T-helper 22 cell (primary cell): Measurements from ENCODE around the gene HOXA13.

Experiments used
- DNase-seq: peaks from one replicate; pipeline ENCODE4 v3.0.0-alpha.2; 2020; ENCODE audit warnings: low read depth

The HOXA13 gene

DNA sequence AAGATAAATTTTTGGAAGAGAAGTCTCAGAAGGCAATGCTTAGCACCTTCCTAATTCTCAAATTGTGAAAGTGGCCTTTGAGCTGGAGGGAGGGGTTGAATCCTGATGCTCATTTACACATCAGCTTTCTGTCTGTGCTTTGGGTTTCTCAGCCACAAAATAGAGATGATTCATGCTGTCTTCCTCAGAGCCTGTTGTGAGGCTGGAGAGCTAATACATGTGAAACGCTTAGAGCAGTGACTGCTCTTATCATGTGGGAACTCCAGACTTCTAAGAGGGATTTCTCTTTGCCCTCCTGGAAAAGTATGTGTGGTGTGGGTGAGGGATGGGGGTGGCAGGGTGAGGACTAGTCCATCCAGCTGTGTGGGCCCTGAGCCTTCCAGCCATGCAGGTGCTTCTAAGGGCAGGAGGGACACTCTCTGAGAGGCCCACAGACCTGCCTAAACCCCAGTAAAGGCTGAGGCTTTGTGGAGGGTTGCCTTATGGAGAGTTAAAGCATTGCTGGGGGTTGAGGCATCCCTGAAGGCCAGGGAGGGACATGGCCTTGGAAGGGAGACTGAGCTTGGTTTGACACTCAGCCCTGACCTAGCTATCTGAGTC is 37.9 kb upstream of the HOXA13 start:
- DNase-seq = no peak

DNA sequence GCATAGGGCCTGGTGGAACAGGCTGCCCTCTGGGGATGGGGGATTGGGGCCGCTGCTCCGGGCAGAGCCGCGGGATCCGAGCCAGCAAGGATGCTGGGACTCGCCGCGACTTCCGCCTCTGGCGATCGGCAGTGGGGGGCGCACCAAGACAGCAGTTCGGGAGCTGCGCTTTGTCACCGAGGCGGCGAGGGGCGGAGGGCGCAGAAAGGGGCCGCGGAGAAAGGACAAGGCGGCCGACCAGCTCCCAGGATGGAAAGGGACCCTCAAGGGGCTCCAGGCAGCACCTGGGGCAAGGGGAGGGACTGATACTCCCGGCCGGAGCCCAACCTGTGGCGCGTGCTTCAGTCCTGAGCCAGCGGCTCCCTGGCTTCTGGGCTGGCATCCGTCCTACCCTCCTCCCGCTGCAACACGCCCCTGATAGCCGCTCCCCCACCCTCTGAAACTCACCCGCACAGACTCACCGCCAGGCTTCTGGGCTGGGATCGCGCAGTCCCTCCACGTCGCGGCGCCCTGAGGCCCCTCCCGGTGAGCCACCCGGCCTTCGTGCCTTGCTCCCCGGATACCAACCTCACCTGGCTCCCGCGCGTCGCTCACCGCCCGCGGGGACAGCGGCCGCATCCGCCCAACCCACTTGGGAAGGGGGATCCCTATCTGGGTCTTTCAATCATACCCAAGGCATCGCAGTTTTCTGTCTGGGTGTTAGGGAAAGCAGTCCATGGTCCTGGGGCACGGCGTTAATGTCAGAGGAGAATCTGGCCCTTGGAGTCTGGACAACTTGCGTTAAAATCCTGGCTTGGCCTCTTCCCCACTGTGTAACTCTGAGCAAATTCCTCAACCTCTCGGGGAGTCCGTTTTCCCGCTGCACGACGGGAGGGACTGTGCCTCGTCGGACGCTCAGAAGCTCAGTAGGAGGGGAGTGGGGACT is 35.8 kb upstream of the HOXA13 start:
- no peak for DNase-seq

DNA sequence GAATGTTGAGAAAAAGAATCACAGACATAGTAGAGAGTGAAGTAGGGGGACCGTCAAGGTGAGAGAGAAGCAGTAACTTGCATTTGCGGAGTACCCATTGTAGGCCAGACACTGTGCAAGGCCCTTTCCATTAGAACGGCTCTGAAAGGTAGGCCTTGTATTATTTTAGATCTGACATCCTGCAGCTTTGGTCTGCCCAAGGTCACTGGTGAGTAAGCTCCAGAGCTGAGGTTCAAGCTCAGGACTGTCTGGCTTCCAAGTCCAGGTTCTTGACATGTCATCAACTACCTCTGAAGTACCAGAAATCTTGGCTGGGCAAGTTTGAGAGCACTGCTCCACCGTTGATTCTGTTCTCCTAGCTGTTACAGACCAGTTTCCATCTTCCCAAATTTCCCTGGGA is 29.6 kb upstream of the HOXA13 start:
- no peak for DNase-seq

DNA sequence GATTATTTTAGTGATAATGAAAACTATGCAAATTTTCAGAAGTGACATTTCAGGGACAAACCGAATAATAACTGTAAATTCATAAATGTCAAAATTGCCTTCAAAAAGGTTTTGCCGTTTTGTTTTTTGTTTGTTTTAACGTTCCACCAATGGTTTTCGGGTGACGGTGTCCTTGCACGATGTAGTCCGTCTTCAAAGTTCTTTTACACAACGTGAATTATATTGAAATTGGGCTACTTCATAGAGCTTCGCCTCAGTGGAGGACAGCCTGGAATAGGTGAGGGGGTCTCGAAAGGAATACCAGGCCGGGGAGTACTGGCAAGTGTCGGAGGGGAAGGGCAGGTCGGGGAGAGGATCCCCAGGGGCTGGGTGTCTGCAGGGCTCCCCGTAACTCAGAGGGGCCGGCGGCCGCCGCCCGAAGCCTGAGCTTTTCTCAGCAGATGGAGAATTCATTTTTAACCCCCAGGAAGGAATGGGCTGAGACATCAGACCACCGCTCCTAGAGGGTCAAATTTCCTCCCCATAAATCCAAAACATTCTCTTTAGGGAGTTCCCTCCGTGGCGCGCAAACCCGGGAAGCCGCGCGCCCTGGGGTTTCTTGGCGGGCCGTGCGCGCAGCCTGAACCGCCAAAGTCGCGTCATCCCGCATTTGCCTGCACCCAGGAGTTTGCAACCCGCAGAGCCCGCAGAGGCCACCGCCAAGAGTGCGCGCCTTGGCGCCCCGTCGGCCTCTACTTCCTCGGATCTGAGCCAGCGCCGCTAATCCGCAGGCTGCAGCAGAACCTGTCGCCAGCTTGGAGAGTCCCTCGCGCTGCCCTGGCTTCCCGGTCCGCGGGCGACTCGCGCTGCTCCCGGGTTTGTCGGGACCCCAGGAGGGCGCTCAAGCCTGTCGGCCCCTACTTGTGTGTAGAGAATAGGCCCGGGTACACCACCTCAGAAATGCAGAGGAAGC is 25.4 kb upstream of the HOXA13 start:
- no peak for DNase-seq

DNA sequence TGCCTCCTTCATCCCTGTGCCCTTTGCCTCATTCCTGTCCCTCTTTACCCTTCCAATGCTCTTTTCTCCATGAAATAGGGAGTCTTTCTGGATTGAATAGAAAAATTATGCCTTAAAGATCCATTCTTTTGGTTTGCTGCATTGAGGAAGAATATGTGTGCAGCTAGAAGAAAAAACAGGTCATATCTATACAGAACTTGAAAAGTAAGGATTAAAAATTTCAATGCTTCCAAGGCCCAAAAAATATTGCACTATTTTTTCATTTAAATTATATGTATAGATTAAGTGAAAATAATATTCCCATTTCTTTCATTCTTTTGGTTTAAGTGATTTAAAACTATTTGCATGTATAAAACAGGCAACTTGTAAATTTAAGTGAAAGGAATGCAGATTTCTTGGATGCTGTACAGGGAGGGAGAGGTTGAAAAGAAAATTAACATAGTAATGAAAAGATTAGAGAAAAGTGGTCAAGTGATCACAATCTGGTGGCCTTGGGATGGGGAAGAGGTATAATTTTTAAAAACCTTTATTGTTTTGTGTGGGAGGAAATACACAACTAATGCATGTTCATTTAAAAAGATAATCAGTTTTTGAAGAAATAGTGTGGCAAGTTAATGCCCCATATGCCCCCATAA is 24.2 kb upstream of the HOXA13 start:
- DNase-seq = no peak

DNA sequence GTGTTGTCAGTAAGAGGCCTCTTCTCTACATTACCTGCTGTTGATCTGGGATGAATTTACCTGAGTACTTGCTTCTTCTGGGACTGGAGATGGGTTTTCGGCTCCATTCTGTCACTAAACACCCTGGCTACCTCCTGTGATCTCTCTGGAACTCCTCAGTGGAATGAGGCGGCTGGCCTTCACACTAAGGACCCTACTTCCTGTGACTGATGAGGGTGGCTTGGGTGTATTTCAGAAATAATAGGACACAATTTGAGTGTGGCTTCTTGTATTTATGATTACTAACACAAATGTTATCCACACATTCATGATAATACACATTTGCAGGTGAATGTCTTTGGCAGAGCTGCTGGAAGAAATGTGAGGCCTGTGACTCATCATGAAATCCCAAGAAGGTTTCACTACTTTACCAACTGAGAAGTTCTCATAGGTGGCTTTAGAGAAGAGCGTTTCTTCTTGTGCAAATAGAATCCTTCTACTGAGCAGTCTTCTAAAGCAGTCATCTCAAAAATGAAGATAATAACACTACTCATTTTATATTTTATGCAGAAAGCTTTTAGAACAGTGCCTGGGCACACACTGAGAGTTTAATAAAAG is 21.4 kb upstream of the HOXA13 start:
- DNase-seq = no peak

DNA sequence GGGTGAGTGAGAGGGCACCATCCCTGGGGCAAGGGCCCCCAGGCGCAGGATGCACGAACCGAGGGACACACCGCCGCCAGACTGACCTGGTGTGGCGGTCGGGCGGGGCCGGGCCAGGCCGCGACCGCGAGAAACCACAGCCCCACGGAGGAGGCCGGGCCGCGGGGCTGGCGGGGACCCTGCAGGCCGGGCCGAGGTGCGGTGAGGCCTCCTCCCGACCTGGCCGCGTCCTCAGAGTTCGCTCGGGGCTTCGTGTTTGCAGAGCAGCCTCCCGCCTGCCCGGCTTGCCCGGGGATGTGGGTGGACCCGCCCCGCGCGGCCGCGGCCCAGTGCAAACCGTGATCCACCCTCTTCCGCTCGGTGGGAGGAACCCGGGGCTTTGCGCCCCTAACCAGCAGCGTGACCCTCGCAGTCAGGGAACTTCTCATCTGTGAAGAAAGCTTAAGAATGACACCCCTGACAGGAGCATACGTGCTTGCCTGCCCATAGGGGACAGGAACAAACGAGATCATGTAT is 20.6 kb upstream of the HOXA13 start:
- no peak for DNase-seq

DNA sequence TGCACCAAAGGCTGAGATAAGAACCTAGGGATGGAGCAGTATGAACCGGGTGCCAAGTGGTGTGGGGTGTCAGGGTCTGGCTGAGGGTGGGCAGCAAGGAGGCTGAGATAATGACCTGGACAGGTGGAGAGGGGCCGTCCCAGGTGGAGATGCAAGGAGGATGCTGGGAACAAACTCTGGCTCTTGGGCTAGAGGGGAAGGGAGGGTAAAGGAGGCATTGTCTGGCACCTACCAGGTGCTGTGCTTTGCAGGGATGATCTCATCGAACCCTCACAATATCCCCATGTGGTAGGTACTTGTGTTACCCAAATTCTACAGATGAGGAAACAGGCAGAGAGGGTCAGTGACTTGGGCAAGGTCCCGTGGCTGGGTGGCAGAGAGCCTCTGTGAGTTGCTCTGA is 19.9 kb upstream of the HOXA13 start:
- DNase-seq = no peak

DNA sequence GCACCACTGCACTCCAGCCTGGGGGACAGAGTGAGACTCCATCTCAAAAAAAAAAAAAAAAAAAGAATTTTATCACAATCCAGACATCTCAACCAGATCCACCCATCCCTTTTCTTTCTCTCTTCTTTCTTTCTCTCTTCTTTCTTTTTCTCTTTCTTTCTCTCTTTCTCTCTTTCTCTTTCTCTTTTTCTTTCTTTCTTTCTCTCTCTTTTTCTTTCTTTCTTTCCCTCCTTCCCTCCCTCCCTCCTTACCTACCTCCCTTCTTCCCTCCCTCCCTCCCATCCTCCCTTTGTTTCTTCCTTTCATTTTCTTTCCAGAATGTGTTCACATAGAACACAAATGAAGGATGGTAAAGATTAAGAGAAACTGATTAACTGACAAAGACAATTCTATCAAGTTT is 18.1 kb upstream of the HOXA13 start:
- no peak for DNase-seq

DNA sequence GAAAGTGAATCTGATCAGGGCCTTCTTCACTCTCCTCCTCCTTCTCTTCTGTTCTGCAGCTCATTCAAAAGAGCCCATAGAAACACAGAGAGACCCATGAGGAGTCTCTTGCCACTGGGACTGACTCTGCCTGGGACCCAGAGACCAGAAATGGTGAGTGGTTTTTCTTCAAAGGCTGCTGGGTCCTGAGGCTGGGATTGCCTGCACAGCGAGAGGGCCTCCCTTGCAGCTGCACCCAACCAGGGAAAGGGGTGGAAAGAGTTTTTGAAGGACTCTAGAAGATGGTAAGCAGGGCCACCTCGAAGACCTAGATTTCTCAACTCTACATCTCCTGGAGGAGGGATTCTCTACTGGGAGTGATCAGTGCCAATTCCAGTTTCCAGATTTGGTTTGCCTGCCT is 15.5 kb upstream of the HOXA13 start:
- DNase-seq = no peak

DNA sequence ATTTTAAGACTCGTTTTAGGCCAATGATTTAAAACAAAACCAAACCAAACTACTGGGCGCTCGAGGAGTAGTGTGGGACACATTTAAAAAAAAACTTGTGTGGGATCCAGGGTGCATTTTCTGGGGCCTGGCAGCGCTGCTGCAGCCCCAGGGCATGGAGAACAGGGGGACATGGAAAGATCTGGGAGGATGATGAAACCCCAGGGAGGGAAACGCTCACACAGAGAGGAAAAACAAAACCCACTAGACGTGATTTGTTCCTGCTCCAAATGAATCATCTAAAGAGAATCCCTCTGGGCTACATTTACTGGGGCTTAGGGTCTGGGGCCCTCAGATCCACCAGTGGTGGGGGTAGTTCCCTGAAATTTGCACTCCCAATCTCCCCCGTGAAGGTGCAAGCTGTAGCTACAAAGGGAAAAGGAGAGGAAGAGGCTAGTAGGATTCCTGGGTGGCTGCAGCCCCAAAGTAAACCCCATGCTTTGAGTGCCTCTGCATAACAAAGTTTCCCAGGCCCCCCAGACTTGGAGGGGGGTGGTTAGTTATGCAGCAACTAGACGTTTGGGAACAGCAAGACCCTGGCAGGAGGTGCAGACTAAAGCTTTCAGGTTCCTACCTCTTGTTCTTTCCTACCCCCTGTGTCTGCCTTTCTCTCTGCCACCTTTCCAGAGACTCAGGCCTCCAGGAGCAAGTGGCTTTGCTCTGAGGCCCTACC is 14.5 kb upstream of the HOXA13 start:
- DNase-seq = no peak

DNA sequence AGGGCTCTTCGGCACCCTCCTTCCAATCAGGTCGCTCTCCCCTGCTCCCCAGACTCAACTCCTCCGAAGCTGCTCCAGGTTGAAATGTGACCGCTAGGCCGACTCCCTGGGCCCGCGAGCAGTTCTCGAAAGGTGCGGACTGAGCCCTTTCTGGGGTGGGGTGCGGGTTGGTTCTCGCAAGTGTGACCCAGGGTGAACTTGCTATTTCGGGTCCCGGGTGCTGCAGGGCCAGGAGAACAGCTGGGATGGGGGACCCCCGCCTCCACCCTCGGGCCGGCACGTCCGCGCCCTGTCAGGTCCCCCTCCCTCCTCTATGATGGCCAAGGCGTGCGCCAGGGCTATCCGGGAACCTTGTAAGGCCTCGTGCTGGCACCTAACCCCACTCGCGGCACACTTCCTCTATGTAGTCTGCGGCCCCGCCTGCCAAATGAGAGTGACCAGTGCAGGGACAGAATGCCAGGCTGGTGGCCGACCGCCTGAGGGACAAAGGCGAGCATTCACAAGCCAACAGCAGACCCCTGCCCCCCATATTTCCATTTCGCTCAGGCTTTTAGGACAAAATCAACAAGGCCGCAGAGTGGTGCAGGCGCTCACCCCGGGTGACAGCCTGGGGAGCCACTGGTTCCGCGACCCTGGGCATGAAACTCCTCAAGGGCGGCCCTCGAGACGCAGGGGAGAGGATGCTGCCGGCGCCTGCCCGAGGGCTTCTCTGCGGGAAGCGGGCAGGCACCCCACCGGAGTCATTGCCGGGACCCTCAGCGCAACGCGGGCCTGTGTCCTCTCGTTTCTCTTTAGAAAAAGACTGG is 13.7 kb upstream of the HOXA13 start:
- no peak for DNase-seq

DNA sequence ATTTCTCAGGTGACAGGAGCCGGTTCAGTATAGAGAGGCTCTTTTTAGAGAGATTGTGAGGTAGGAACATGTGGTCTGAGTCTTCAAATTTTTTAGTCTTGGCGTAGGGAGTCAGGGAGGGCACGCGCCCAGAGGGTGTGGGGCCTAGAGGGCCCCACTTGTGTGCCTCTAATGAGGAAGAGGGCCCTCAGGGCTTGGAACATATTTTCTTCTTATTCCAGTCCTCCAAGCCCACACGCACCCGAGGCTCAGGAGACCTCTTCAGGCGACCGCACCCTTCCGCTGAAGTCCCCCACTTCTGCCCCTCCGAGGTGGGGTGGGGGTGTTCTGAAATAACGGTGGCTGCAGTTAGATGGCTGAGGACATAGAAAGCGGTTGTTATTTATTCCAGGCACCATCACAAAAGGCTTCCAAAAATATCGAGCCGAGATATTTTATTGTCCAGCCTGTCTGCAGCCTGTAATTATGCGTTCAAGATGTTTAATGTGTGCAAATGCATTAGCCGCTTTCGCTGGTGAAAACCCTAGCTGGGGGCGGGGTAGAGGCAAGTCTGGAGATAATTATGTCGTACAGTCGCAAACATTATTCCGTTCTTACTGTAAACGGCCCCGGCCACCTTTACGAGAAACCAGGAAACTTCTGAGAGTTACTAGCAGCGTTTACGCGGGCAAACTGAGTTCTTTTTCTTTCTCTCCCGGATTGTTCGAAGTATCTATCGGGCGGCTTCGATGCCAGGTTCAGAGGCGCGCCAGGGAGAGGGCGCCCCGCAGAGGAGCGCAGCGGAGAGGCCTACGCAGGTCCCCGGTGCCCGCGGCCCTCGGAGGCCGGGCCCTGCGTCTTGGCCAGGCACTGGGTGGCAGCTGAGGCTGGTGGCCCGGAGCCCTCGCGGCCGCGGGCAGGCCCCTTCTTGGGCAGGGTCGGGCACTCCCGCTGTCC is 12.9 kb upstream of the HOXA13 start:
- no peak for DNase-seq

DNA sequence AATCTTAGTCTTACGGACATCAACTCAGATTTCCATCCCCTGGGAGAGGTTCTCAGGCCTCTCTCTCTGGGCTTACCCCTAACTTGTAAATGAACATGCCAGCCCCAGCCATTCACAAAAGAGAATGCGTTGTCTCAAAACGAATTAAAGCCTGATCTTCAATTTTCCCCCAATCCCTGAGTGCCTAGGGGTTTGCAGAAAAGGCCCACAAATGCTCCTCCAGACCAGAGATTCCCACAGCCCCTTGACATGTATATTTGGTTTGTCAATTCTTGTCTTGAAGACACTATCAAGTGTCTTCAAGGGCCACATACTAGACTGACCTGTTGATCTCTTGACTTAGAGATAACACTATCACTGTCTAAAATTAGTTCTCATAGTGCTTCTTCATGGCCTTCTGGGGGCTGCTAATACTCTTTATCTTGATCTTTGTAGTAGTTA is 11.9 kb upstream of the HOXA13 start:
- no peak for DNase-seq

DNA sequence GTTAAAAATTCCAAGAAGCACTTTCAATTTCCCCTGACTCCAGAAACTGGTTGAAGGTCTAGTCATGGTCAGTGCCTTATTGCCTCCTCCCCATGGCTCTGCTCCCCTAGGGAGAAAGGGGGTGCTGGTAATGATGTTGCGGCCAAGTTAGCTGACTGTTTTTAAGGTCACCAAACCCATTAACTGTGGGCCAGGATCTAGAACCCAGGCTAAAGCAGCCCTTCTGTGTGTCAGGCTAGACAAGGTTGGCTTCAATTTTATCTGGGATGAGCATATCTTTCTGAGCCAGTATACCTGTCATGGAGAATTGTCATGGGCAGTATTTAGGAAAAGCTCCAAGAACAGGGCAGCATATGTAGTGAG is 11.2 kb upstream of the HOXA13 start:
- no peak for DNase-seq

DNA sequence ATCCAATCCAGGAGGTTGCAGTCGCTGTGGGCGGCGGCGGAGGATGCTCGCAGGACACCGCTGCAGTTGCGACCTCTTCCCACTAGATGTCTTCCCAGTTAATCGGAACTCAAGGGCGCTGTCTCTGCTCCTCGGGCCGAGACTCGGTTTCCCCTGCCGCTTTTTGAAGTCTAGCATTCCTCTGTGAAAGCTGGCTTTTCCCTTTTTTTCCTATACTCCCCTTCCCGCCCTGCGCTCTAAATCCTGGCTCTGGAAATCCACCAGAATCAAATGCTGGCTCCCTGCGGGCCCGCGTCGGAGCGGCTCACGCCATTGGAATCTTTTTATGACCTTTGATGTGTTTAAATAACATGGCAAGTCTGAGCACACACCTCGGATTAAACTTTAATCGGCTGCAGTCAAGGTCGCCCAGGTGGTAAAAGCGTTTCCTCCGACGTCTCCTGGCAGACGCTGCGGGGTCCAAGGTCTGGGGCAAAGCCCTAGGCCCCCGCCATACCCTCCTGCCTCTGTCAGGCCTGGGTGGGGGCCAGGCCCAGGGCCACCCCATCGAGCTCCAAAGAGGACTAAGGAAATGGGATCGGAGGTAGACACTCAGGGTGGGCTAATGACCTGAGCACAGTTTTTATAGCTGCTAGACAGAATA is 10.7 kb upstream of the HOXA13 start:
- no peak for DNase-seq

DNA sequence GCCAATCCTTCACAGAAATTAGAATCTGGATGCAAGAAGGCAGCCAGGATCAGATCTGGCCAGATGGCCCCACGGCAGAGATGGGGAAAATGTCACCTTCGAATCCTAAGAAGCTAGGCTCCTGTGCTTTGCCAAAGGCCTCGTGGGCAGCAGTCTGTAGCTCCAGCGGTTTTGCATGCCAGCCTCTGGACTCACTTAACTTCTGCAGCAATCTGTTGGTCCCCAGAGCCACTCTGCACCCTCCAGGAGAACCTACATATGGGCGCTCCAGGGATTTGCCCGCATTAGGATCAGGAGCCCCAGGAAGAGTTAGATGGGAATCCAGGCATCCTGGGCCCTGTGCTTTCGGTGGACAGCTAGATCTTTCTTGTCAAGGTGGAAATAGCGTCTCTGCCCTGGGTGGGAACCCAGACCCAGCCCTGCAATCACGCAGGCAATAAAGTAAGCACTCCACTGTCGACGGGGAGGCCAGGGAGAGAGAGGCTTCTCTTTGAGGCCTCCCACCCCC is 10.1 kb upstream of the HOXA13 start:
- no peak for DNase-seq

DNA sequence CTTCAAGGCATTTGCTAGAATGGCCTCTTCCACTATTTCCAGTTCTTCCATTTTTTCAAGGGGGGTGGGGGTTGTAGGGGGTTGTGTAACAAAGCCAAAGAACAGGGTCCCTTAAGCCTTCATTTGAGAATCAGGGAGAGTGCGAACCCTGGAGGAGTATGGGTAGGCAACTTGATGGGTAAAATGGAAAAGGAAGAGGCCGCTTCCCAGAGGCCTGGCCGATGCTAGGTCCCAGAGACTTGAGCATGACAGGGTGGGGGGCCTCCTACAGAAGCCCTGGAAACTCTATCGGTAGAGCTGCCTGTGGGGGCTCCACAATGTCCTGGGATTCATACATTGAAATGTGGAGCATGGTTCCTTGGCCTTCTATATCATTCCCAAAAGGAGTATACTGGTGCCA is 9.1 kb upstream of the HOXA13 start:
- no peak for DNase-seq
